HCT116 (cell line): ENCODE measurements around the gene CBX7.

ENCODE experiments used
- POLR2A ChIP-seq: IDR thresholded peaks from 2 replicates; pipeline ENCODE4 v1.7.0; 2011; ENCODE audit warnings: borderline replicate concordance; ENCODE audit not compliant: insufficient read depth, insufficient read length; ENCODE audit errors: extremely low read depth
- RAD21 ChIP-seq: IDR thresholded peaks from 2 replicates; pipeline ENCODE4 v1.6.1; 2012; ENCODE audit warnings: low read depth, mild to moderate bottlenecking

DNA sequence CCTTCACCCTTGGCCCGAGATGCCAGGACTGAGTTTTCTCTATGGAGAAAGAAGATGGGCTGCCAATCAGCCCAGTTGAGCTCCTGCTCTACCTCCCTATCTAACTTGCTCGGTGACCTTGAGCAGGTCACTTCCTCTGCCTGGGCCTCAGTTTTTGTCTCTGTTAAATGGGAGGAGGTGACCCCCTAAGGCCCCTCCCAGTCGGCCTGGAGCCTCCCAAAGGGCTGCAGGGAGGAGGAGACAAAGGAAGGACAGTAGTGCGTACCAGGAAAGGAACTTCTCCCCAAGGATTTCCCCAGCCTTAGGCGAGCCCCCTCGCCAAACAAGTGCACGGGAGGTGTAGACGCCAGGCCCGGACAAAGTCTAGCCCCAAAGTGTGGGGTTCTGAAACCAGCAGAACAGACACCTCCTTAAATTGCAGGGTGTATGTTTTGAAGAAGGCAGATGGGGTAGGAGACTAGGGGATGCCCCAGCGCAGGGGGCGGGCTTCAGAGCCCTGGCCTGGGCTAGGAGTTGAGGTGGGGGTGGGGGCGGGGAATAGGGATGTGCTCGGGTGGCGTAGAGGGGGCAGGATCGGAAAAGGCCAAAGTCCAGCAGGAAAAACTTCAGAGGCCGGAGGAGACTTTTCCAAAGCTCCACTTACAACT lies 1.0 kb downstream of the CBX7 start:
- TF ChIP-seq POLR2A = no peak
- TF ChIP-seq RAD21 = no peak
